ENCODE measurements around the gene COTL1.
"Not testable (repeated sequence)": the region's sequence is repeated elsewhere in the genome, so short reads cannot be mapped to it uniquely, and the experiment has no call there.

The COTL1 gene

GRCh38 chr16:84643674-84644073 is 25.8 kb upstream of the COTL1 start:
- in situ Hi-C loops (cut with MboI; ENCODE audit: low sequenced_read_pairs) = loop anchor here (25.0 kb wide), 1 partner anchor 319 kb away; no protein-coding TSS in a partner anchor

GRCh38 chr16:84643180-84643583 is 25.3 kb upstream of the COTL1 start:
- in situ Hi-C loops (cut with MboI; ENCODE audit: low sequenced_read_pairs) = loop anchor here (25.0 kb wide), 1 partner anchor 319 kb away; no protein-coding TSS in a partner anchor

- in situ Hi-C loops (cut with MboI; ENCODE audit: low sequenced_read_pairs) = loop anchor here (25.0 kb wide), 1 partner anchor 320 kb away; no protein-coding TSS in a partner anchor
Measured at GRCh38 chr16:84641643-84642358, 23.9 kb upstream of the COTL1 start.

- in situ Hi-C loops (cut with MboI; ENCODE audit: low sequenced_read_pairs) = loop anchor here (25.0 kb wide), 1 partner anchor 322 kb away; no protein-coding TSS in a partner anchor
Measured at GRCh38 chr16:84640145-84640544, 22.3 kb upstream of the COTL1 start.

- in situ Hi-C loops (cut with MboI; ENCODE audit: low sequenced_read_pairs) = loop anchor here (25.0 kb wide), 1 partner anchor 324 kb away; no protein-coding TSS in a partner anchor
Measured at GRCh38 chr16:84638231-84638806, 20.4 kb upstream of the COTL1 start.

GRCh38 chr16:84637709-84638108 is 19.8 kb upstream of the COTL1 start:
- in situ Hi-C loops (cut with MboI; ENCODE audit: low sequenced_read_pairs) = loop anchor here (25.0 kb wide), 1 partner anchor 325 kb away; no protein-coding TSS in a partner anchor

- in situ Hi-C loops (cut with MboI; ENCODE audit: low sequenced_read_pairs) = loop anchor here (25.0 kb wide), 1 partner anchor 327 kb away; no protein-coding TSS in a partner anchor
Measured at GRCh38 chr16:84635702-84636101, 17.8 kb upstream of the COTL1 start.

GRCh38 chr16:84633622-84634021 is 15.7 kb upstream of the COTL1 start:
- in situ Hi-C loops (cut with MboI; ENCODE audit: low sequenced_read_pairs) = loop anchor here (25.0 kb wide), 1 partner anchor 329 kb away; no protein-coding TSS in a partner anchor

- in situ Hi-C loops (cut with MboI; ENCODE audit: low sequenced_read_pairs) = loop anchor here (25.0 kb wide), 1 partner anchor 329 kb away; no protein-coding TSS in a partner anchor
Measured at GRCh38 chr16:84632862-84633261, 15.0 kb upstream of the COTL1 start.

GRCh38 chr16:84631886-84632285 is 14.0 kb upstream of the COTL1 start:
- in situ Hi-C loops (cut with MboI; ENCODE audit: low sequenced_read_pairs) = loop anchor here (25.0 kb wide), 1 partner anchor 330 kb away; no protein-coding TSS in a partner anchor

GRCh38 chr16:84631153-84631466 is 13.2 kb upstream of the COTL1 start:
- in situ Hi-C loops (cut with MboI; ENCODE audit: low sequenced_read_pairs) = loop anchor here (25.0 kb wide), 1 partner anchor 331 kb away; no protein-coding TSS in a partner anchor

- in situ Hi-C loops (cut with MboI; ENCODE audit: low sequenced_read_pairs) = loop anchor here (25.0 kb wide), 1 partner anchor 332 kb away; no protein-coding TSS in a partner anchor
Measured at GRCh38 chr16:84630446-84631152, 12.7 kb upstream of the COTL1 start.

- in situ Hi-C loops (cut with MboI; ENCODE audit: low sequenced_read_pairs) = loop anchor here (25.0 kb wide), 1 partner anchor 332 kb away; no protein-coding TSS in a partner anchor
Measured at GRCh38 chr16:84630009-84630408, 12.1 kb upstream of the COTL1 start.

GRCh38 chr16:84629580-84629979 is 11.7 kb upstream of the COTL1 start:
- in situ Hi-C loops (cut with MboI; ENCODE audit: low sequenced_read_pairs) = loop anchor here (25.0 kb wide), 1 partner anchor 333 kb away; no protein-coding TSS in a partner anchor

- in situ Hi-C loops (cut with MboI; ENCODE audit: low sequenced_read_pairs) = loop anchor here (25.0 kb wide), 1 partner anchor 334 kb away; no protein-coding TSS in a partner anchor
Measured at GRCh38 chr16:84628226-84628731, 10.4 kb upstream of the COTL1 start.

- in situ Hi-C loops (cut with MboI; ENCODE audit: low sequenced_read_pairs) = loop anchor here (25.0 kb wide), 1 partner anchor 337 kb away; no protein-coding TSS in a partner anchor
Measured at GRCh38 chr16:84625556-84625955, 7.7 kb upstream of the COTL1 start.

- in situ Hi-C loops (cut with MboI; ENCODE audit: low sequenced_read_pairs) = not testable (repeated sequence)
Measured at GRCh38 chr16:84620913-84621312, 3.0 kb upstream of the COTL1 start.

GRCh38 chr16:84618581-84619460 is 943 bp upstream of the COTL1 start:
- in situ Hi-C loops (cut with MboI; ENCODE audit: low sequenced_read_pairs) = loop anchor here (10.0 kb wide), 1 partner anchor 104 kb away; no protein-coding TSS in a partner anchor

GRCh38 chr16:84617041-84617790 is 662 bp downstream of the COTL1 start:
- in situ Hi-C loops (cut with MboI; ENCODE audit: low sequenced_read_pairs) = loop anchor here (10.0 kb wide), 1 partner anchor 102 kb away; no protein-coding TSS in a partner anchor
